ENCODE data around the gene DDX53. TPM values are rescaled to one million over a fixed set of nuclear protein-coding genes. Genes with fewer than 3 reads are reported as not detected.

Gene DDX53
- not detected in 2 replicates for total RNA-seq (ENCODE audit: low replicate concordance)

GRCh38 chrX:22999696-23000223, at the start of gene DDX53:
DDX53 (plus strand) TSS chrX:22999960; CDS start chrX:23000058, 98 bp downstream.

Measured in smooth muscle cell of the coronary artery (primary cell).